GM21619 (cell line): ENCODE data around the gene CTNNBL1.
A peak's percentile ranks its signal among the peaks of the same experiment; 100 is the strongest.

Experiments
- ATAC-seq: cut with Tn5 transposase; IDR thresholded peaks from one replicate; pipeline ENCODE4 v1.9.1; 2021; ENCODE audit not compliant: unreplicated experiment

CTNNBL1 gene

DNA sequence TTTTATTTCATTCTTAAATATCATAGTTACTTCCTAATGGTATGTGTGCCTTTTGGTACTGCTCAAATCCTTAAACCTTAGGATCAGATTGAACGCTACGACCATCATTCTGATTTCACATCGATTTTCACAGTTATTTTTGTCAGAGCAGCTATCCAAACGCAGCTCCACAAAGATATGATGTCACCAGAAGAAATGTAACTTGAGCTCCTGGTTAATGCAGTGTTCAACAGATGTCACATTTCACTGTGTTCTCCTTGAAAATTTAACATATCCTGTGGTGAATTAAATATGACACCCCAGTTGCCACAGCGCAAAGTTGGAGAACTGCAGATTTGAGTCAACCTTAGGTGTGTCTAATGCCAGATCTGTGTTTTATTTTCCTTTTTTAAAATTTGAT is 81.4 kb downstream of the CTNNBL1 start:
- no peak for ATAC-seq

DNA sequence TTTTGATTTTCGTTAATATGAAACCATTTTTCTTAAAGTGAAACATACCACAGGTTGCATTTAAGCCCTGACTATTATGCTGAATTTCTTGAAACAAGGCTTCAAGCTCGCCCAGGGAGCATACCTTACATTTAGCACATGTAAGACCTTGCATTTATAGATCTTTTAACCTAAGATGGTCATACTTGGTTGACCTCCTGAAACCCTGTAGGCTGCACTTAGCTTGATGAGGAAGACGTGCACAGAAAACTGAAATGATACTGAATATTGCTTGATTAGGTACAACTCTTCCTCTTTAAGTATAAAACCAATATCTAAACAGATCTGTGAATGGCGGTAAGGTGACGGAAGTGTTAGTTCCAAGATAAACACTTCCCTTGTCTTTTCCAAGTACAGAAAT is 82.2 kb downstream of the CTNNBL1 start:
- no peak for ATAC-seq

DNA sequence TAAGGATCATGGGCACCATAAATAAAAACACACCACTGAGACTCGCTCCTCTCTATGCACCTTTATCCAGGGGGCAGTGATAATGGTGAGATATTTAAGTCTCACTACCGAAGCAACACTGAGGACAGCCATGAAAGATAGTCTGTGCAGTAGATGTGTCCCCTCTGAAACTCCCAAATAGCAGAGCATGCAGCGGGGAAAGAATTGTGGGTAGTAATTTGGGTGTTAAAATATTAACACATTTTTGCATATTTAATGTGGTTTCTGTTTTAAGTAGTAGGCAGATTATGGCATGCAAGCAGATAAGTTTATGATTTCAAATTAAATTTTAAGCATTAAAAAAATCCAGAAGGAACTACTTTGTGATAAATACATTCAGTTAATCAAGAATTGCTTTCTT is 82.7 kb downstream of the CTNNBL1 start:
- ATAC-seq: no peak

DNA sequence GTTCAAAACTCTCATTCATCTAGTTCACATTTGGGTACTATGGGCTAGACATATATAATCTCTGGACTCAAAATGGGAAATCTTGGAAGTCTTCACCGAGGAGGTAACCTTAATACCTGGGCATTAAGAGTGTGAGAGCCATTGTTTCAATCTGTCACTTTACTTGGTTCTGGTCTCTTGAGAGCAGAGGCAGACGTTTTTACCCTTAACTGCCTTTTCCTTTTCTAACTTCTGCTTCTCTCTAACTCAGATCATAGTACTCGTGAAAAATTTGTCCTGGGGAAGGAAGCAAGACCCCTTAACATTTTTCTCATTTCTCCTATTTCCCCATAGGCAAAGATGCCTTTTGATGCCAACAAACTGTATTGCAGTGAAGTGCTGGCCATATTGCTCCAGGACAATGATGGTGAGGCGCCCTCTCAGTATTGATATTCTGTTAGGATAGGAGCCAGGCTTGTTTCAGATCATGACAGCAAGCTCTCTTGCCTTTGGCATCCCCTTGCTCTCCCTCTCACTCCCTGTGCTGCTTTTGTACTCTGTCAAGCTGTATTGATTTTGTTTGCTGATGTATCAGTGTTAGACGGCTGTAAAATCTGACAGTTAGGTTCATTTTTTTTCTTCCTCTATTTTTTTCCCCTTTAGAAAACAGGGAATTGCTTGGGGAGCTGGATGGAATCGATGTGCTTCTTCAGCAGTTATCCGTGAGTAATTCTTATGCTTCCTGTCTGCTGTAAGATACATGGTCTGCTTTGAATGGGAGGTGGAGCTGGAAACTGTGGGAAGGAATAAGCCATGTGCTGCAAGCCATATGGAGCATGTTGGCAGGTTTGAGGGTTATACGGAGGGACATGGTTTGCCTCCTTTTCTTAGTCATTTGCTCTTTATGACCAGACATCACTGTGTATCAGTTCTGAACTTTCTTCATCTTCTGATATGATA is 83.5 kb downstream of the CTNNBL1 start:
- ATAC-seq: no peak

DNA sequence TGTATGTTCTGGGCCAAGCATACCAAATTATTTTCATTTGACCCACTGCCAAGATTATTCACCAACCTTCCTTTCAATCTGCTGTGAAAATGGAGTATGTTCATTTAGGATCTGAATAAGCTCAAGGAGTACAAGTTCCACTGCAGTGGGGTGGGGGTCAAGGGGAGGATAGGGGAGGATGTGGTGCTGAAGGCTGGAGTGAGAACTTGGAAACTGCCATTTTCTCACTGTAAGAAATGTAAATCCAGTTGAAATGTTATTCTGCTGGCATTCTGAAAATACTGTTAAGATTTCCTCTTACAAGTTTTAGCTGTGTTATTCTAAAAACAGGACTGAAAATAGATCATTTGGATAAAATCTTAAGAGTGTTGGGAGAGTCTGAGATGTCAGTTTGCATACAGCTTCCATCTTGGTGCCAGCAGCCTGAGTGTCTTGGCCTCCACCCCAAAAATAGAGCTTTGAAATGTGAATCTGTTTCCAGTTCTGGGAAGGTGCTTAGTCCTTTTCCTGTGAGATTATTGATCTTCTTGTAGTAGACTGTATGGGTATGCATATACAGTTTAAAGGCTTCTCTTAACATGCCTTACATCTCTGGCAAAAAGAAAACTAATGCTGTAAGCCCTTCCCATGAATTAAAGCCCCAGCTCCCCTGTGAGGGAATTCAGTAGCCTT is 84.3 kb downstream of the CTNNBL1 start:
- no peak for ATAC-seq

DNA sequence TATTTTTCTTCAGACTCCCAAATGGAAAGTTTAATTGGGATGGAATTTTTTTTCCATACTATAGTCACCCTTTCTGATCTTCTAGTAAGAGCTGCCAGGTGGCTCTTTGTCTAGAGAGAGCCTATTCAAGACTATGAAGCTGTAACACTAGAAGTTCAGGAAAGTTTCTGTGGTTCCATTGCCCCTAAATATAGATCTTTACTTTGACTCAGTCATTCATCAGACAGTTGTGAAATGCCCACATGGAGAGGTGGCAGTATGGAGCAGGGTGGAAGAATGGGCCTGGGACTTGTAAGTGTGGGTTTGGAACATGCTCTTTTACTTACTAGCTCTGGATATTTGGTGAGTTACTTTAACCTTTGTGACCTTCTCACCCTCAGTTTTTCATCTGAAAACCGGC is 87.8 kb downstream of the CTNNBL1 start:
- ATAC-seq: no peak

DNA sequence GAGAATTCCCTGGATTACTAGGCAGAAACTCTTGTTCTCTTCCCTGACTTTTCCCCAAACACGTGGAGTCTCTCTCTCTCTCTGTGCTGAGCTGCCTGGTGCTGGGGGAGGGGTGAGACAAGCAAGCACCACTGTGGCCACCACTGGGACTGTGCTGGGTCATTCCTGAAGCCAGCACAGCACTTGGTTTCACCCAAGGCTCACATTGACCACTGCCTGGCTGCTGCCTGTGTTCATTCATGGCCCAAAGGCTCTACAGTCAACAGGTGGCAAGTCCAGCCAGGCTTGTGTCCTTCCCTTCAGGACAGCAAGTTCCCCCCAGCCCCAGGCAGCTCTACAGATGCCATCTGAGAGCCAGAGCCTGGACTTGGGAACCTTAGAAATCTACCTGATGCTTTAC is 92.2 kb downstream of the CTNNBL1 start:
- ATAC-seq: no peak

DNA sequence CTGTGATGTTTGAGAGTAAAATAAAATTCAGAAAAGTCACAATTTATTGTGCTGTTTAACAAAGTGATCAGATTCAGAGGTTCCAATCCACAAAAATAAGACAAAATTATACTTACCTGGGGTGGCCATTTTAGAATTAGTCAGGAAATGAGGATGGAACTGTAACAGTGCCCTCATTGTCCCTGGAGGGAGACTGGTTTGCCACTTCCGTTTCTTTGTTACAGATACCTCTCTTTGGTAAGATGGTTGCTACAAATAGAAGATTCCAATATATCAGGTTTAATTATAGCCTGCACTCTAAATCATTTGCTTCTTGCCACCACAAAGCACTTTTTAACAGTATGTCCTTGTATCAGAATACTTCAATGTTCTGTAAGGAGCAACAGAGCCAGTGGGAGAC is 95.6 kb downstream of the CTNNBL1 start:
- no peak for ATAC-seq

DNA sequence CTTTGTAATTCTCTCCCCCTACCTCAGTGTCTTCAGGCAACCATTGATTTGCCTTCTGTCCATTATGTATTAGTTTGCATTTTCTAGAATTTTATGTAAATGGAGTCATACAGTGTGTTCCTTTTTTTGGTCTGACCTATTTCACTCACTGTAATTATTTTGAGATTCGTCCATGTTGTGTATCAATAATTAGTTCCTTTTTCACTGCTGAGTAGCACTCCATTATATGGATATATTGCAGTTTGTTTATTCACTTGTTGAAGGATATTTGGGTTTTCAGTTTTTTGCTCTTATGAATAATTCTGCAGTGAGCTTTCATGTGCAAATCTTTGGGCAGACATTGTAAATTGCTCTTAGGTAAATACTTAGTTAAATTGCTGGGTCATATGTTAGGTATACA is 97.1 kb downstream of the CTNNBL1 start:
- ATAC-seq: no peak

DNA sequence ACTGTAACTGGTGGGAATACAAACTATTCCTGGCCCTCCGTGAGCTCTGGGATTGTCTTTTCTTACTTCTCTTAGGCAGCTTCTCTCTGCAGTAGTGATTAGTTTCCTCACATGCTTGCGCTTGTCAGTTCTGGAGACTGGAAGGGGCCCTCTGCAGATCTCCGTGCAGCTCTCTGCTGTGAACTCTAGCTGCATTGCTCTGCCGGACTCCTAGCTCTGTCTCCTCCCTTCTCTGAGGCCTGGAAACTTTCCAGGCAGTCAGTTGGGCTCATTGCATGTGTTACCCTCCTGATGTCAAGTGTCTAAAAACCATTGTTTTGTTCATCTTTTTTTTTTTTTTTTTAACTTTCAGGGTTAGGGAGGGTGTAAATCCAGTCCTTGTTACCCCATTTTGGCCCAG is 102.3 kb downstream of the CTNNBL1 start:
- ATAC-seq: no peak

DNA sequence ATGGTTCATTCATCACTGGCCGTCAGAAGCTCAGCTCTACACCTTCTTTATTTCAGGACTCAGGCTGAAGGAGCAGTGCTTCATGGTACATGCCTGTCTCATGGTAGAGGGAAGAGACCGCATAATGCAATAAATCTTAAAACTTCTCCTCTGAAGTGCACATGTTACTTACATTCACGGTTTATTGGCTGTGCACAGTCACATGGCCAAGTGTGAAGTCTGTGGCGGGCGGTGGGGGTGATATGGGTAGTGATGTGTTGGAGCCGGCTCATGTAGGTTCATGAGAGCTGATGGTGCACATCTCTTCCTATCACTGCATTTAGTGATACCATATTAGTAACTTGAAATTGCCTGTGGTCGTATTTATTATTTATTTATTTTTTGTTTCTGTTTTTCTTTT is 102.9 kb downstream of the CTNNBL1 start:
- ATAC-seq: no peak

DNA sequence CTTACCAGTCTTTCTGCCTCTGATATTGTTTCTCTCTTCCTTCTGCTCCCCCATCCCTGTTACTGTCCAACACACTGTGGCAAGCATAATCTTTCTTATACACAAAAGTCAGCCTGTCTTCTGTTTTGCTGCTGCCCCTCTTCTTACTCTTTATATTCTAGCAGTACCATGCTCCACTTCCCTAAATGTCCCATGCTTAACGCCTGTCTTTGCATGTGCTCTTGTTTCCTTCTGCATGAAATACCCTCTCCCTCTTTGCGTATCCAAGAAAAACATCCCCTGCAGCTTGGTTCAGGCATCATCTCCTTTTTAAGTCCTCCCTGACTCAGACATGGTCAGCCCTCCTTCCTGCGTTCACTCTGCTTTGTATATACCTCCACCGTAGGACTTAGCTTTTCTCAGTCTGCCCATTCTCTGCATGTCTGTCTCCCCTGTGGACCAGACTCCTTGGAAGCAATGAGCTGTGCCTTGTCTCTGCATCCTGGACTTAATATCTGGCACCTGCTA is 103.9 kb downstream of the CTNNBL1 start:
- ATAC-seq: no peak

DNA sequence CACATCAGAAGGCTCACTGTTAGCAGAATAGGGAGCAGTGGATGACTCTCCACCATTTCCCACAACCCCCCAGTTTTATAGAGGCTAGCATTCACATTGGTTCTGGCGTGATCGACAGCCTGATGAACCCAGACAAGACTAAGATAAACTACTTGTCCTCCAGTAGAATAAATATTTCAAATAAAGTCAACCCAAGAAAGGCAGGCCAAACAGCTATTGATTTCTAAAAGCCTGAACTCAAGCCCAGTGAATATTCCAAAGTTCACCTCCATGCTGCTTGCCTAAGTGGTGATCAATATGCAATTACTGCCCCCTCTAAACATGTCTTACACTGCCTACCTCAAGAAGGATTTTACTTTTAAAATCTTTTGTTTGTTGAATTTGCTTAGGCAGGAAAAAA is 104.5 kb downstream of the CTNNBL1 start:
- ATAC-seq: no peak

DNA sequence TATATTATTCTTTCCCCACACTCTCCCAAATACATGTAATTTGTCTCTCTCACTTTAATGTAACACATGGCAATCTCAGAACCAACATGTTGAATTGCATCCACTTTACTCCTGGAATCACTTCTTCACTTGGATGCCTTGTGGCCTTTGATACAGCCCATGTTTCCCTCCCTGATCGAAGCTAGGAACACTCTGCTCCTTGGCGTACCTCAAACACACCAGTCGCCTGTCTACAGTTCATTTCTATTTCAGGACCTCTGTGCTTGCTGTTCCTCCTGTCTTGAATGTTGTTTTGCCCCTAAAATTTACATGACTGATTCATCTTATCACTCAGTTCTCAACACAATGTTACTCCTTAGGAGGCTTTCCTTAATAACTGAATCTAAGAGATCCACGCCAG is 106.8 kb downstream of the CTNNBL1 start:
- ATAC-seq: no peak

DNA sequence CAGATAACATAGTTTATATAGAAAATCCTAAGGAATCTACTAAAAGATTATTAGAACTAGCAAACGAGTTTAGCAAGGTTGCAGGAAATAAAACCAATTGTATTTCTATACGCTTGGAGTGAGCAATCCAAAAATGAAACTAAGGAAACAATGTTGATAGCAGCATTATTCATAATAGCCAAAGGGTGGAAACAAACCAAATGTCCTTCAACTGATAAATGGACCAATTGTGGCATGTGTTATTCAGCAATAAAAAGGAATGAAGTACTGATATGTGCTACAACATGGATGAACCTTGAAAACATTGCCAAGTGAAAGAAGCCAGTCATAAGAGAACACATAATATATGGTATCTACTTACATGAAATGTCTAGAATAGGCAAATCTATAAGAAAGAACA is 108.1 kb downstream of the CTNNBL1 start:
- ATAC-seq: no peak

DNA sequence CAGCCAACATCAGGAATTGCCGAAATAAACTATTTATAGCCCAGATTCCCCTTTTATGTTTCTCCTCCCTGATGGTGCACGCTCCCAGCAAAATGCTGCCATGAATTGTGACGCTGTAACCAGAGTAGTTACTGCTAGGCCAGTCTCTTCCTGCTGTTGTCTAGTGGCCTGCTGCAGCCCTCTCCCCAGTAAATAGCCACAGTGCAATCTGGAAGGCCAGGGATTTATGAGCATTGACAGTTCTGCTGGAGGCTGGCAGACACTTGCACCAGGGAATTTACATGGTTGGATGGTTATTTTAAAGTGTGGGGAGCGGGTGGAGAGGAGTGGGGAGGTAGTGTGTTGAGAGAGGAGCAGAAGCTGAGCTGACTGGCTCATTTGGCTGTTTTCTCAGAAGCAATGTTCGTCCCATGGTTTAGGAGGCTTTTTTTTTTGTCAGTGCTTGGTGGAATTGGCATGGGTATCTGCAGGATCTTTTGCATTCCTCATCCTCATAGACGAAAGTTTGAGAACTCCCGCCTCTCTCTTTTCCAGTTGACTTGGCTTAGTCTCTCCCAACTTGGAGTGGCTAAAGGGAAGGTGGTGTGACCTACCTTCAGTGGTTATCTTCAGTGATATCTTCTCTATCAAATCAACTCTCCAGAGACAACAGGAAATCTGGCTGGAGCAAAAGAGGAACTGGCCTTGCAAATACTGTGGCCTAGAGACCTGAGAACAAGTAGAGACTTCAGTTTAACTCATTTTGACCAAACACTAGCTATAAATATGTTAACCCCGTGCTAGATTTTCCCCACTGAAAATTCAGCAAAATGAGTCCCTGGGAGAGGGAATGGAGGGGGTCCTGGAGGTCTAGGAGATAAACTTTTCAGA is 109.8 kb downstream of the CTNNBL1 start:
- ATAC-seq: peak; percentile 68

DNA sequence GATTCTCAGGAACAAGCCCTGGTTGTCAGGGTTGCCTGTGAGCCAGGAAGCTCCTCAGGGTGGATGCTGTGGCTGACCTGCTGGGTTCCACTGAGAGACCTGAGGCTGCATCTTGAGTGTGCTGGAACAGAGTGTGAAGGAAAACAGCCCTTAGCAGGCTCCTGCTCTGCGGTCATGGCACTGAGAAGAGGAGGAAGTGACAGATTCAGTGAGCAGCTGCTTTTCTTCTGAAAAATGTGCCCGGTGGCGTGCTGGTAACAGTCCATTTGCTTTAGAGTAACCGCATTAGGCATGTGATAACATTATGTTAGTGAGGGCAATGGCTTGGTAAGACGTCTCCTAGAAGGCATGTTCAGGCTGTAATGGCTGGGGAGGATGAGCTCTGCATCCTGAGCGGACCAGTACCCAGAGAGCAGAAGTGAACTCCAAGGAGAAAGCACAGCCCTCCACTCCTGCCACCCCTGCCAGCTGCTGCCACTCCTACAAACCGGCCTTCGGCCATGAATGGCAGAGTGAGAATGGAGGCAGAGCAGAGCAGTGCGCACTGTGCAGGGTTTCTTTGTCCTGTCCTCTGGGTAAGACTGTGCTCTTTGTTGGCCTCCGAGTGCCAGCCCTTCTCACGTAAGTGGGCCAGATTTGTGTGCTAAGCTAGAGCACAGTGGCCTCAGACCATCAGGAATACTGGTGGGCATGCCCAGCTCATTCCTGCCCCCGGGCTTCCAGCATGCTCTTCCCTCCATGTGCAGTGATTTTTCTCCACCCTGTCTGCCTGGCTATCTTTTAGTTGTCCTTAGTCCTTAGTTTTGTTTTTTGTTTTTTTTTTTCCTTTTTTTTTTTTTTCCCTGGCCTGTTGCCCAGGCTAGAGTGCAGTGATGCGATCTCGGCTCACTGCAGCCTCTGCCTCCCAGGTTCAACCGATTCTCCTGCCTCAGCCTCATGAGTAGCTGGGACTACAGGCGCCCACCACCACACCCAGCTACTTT is 111.0 kb downstream of the CTNNBL1 start:
- ATAC-seq: peak; percentile 57

DNA sequence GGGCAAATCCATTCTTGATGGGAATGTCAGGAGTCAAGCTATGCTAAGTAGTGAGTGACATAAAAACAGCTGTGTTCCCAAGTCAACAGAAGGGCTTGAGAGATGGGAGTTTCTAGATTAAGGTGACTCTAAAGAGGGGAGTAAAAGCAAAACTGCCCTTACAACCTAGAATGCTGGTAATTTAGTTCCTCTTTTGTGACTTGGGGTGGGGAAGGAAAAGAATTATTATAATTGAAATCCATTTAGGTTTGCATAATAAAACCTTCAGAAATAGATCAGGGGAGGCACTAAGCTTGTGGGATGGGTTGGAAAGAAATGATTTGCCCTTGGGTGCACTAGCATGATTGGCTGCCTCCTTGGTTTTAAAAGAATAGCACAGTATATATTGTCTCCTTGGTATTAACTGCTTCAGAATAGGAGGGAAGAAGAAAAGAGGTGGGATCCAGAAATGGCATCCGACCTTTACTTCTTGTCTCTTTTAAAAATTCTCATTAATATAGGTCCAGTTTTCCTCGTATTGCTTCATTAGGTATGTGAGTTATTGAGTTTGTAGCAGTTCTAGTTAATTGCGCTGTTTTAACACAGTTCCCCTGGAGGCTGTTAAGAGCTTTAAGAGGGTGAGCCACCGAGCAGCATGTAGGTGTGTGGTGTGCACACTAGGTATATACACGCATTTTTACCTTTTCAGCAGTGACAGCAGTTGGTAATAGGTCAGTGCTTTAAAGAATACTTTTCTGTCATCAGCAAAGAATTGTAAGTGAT is 113.8 kb downstream of the CTNNBL1 start:
- ATAC-seq: no peak
